CD14-positive monocyte (primary cell): ENCODE results near the gene PKHD1. TPM values are rescaled to one million over a fixed set of nuclear protein-coding genes. Genes with fewer than 3 reads are reported as not detected.

ENCODE experiments used
- DNase-seq, 3 donors: peaks; one replicate each; pipeline ENCODE4 v3.0.0-alpha.2; 2011 to 2022
- H2AFZ ChIP-seq: 2 replicates; pipeline ENCODE4 v1.6.0; 2012; ENCODE audit warnings: mild to moderate bottlenecking, low read depth, low read length, inconsistent platforms; ENCODE audit not compliant: insufficient read depth, poor library complexity, severe bottlenecking
- H3K27ac ChIP-seq, 2 donors: 1 replicate in 1 of 2; 2 replicates in 1 of 2; pipeline ENCODE4 v1.5.1; 2012 to 2013; ENCODE audit warnings: low read length in 2 of 2, control low read depth in 1 of 2, inconsistent platforms in 1 of 2, low read depth in 1 of 2, mild to moderate bottlenecking in 1 of 2
- H3K27me3 ChIP-seq, 2 donors: one replicate each; pipeline versions ENCODE4 v1.6.0 to v1.6.1; 2011 to 2013; ENCODE audit warnings: low read length in 2 of 2; ENCODE audit not compliant: control insufficient read depth in 2 of 2, insufficient read depth in 2 of 2
- H3K36me3 ChIP-seq, 2 donors: replicated peaks in 1 of 2; 1 replicate in 1 of 2; 2 replicates in 1 of 2; pipeline versions ENCODE4 v1.5.1 to v1.6.1; 2012 to 2013; ENCODE audit warnings: low read length in 2 of 2, control low read depth in 1 of 2, inconsistent platforms in 1 of 2, mild to moderate bottlenecking in 1 of 2; ENCODE audit not compliant: insufficient read depth in 2 of 2, control insufficient read depth in 1 of 2
- H3K4me1 ChIP-seq, 2 donors: 1 replicate in 1 of 2; 2 replicates in 1 of 2; pipeline versions ENCODE4 v1.5.1 to v1.6.1; 2012 to 2013; ENCODE audit warnings: low read length in 2 of 2, control low read depth in 1 of 2, inconsistent platforms in 1 of 2, mild to moderate bottlenecking in 1 of 2, moderate library complexity in 1 of 2; ENCODE audit not compliant: insufficient read depth in 2 of 2, control insufficient read depth in 1 of 2
- H3K4me2 ChIP-seq: replicated peaks from 2 replicates; pipeline ENCODE3; 2012; ENCODE audit warnings: low read length, moderate library complexity, mild to moderate bottlenecking; ENCODE audit not compliant: poor library complexity, severe bottlenecking; ENCODE audit errors: extremely low read depth
- H3K4me3 ChIP-seq, 3 experiments: fragments of 200-600 bp in 1 of 3; sonication (generic) in 1 of 3; replicated peaks in 1 of 3; 1 replicate in 2 of 3; 2 replicates in 1 of 3; pipeline ENCODE4 v1.5.1; 2011 to 2013; ENCODE audit warnings: low read length in 3 of 3, mild to moderate bottlenecking in 3 of 3, control low read depth in 2 of 3, low read depth in 2 of 3, inconsistent platforms in 1 of 3, moderate library complexity in 1 of 3
- H3K79me2 ChIP-seq: 2 replicates; pipeline ENCODE4 v1.6.0; 2012; ENCODE audit warnings: mild to moderate bottlenecking, control low read depth, inconsistent platforms, low read length, moderate library complexity; ENCODE audit not compliant: insufficient read depth
- H3K9ac ChIP-seq: 2 replicates; pipeline ENCODE4 v1.6.0; 2017; ENCODE audit warnings: low read length, mild to moderate bottlenecking; ENCODE audit not compliant: insufficient read depth, poor library complexity, severe bottlenecking
- H3K9me3 ChIP-seq, 2 donors: replicated peaks in 1 of 2; 1 replicate in 1 of 2; 2 replicates in 1 of 2; pipeline versions ENCODE4 v1.5.1 to v1.6.1; 2012 to 2013; ENCODE audit warnings: low read length in 2 of 2, control low read depth in 1 of 2; ENCODE audit not compliant: control insufficient read depth in 1 of 2, insufficient read depth in 1 of 2
- H4K20me1 ChIP-seq: 2 replicates; pipeline ENCODE4 v1.6.0; 2012; ENCODE audit warnings: mild to moderate bottlenecking, low read length, control low read depth, moderate library complexity; ENCODE audit not compliant: insufficient read depth
- H3K27ac Mint-ChIP-seq, 7 donors: one replicate each; pipeline ENCODE4 v1.8.0; 2020; ENCODE audit warnings: mild to moderate bottlenecking in 7 of 7, mixed read lengths in 7 of 7, moderate library complexity in 6 of 7, inconsistent platforms in 2 of 7
- H3K27me3 Mint-ChIP-seq, 3 donors: one replicate each; pipeline ENCODE4 v1.8.0; 2021 to 2022; ENCODE audit warnings: low read depth in 3 of 3, mild to moderate bottlenecking in 3 of 3, mixed read lengths in 3 of 3, moderate library complexity in 3 of 3, inconsistent platforms in 1 of 3
- H3K36me3 Mint-ChIP-seq, 2 donors: one replicate each; pipeline ENCODE4 v1.8.0; 2020; ENCODE audit warnings: mixed read lengths in 2 of 2, inconsistent platforms in 1 of 2, mild to moderate bottlenecking in 1 of 2
- H3K4me1 Mint-ChIP-seq: one replicate; pipeline ENCODE4 v1.8.0; 2020; ENCODE audit warnings: mild to moderate bottlenecking, mixed read lengths
- H3K4me3 Mint-ChIP-seq, 2 donors: one replicate each; pipeline ENCODE4 v1.8.0; 2020; ENCODE audit warnings: mild to moderate bottlenecking in 2 of 2, mixed read lengths in 2 of 2, moderate library complexity in 1 of 2
- H3K9me3 Mint-ChIP-seq, 7 donors: one replicate each; pipeline ENCODE4 v1.8.0; 2020 to 2022; ENCODE audit warnings: mixed read lengths in 7 of 7, mild to moderate bottlenecking in 6 of 7, moderate library complexity in 6 of 7, inconsistent platforms in 2 of 7
- WGBS: methylation state at CpG from one replicate; pipeline ENCODE4 v1.1.5; 2013; ENCODE audit warnings: missing lambda C conversion rate; ENCODE audit not compliant: insufficient coverage; 5-methylcytosine and 5-hydroxymethylcytosine counted together
- intact Hi-C, 2 donors: fragments of 100-400 bp; cut with micrococcal nuclease; formaldehyde crosslinking; loops; one replicate each; pipeline versions ENCODE4 v1.15.0 to v1.15.1; 2023
- polyA plus RNA-seq, 3 donors: library from polyadenylated mRNA; depleted of rRNA in 1 of 3; unstranded in 2 of 3; stranded (reverse) in 1 of 3; fragments of 300-500 nt in 2 of 3; fragments of >200 nt in 1 of 3; fragmentation: Illumina TruSeq in 2 of 3; gene quantifications; 1 replicate in 2 of 3; 2 replicates in 1 of 3; pipeline ENCODE4 v1.2.3, GENCODE V29; 2012 to 2021
- TF ChIP-seq, protein P1 (sequence below): fragments of 200-600 bp; IDR thresholded peaks from one replicate; pipeline ENCODE4 v1.8.0; 2022; ENCODE audit warnings: antibody characterized with exemption, mild to moderate bottlenecking

Gene PKHD1
- polyA plus RNA-seq, 3 donors: not detected

- H3K36me3 ChIP-seq: no peaks in the 10 kb centered on the region
- H3K4me3 ChIP-seq: no peak overlapping the region
- H3K36me3 Mint-ChIP-seq: no peaks in the 10 kb centered on the region
- H2AFZ ChIP-seq: no peak overlapping the region
- H3K27ac Mint-ChIP-seq: no peak overlapping the region
- H3K4me3 Mint-ChIP-seq: no peak overlapping the region
- TF ChIP-seq, protein P1, sequence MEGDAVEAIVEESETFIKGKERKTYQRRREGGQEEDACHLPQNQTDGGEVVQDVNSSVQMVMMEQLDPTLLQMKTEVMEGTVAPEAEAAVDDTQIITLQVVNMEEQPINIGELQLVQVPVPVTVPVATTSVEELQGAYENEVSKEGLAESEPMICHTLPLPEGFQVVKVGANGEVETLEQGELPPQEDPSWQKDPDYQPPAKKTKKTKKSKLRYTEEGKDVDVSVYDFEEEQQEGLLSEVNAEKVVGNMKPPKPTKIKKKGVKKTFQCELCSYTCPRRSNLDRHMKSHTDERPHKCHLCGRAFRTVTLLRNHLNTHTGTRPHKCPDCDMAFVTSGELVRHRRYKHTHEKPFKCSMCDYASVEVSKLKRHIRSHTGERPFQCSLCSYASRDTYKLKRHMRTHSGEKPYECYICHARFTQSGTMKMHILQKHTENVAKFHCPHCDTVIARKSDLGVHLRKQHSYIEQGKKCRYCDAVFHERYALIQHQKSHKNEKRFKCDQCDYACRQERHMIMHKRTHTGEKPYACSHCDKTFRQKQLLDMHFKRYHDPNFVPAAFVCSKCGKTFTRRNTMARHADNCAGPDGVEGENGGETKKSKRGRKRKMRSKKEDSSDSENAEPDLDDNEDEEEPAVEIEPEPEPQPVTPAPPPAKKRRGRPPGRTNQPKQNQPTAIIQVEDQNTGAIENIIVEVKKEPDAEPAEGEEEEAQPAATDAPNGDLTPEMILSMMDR: no peak
- intact Hi-C loops: no loop called here
- DNase-seq: no peak
- H3K27me3 ChIP-seq: no peaks in the 10 kb centered on the region
- no peaks in the 10 kb centered on the region for H3K79me2 ChIP-seq
- no peak overlapping the region for H3K4me2 ChIP-seq
- H3K27me3 Mint-ChIP-seq: peaks cover 0 to 4% (median 0%) of the 10 kb centered on the region in 3 donors
- no peaks in the 10 kb centered on the region for H3K4me1 Mint-ChIP-seq
- no peaks in the 10 kb centered on the region for H4K20me1 ChIP-seq
- peaks cover 0 to under 1% (median 0%) of the 10 kb centered on the region in 7 donors for H3K9me3 Mint-ChIP-seq
- H3K9ac ChIP-seq: no peak overlapping the region
- H3K27ac ChIP-seq: no peak overlapping the region
- H3K4me1 ChIP-seq: no peaks in the 10 kb centered on the region
- 90% methylated on average over 3 of the region's 6 CpGs for WGBS
- no peaks in the 10 kb centered on the region for H3K9me3 ChIP-seq
Measured at GRCh38 chr6:51619042-51619799, 468.2 kb downstream of the PKHD1 start.

DNA sequence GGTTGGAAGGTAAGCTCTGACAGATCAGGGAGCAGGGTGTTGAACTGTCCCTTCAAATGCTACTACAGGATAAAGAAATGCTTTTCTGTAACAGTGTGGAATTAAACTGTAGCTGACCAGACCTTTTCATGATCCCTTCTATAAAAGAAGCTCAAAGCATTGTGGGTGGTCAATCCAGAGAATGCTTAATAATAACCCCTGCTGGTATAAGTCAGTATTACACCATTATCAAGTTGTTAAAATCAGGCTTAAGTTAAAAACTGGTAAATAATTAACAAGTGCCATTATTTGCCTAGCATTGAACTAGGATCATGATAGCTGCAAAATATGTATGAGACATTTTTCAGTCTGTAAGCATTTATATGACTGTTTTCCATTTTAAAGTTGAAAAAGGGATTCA lies 468.9 kb downstream of the PKHD1 start:
- H3K27me3 Mint-ChIP-seq: peaks cover 0 to 5% (median 0%) of the 10 kb centered on the region in 3 donors
- TF ChIP-seq, protein P1: peak; percentile 52
- intact Hi-C loops: no loop called here
- Histone ChIP-seq H4K20me1 (no peaks in the 10 kb centered on the region), H3K9me3 (no peaks in the 10 kb centered on the region), H3K4me2 (no peak overlapping the region), H3K36me3 (no peaks in the 10 kb centered on the region), H3K4me1 (no peaks in the 10 kb centered on the region), H2AFZ (no peak overlapping the region), H3K27me3 (no peaks in the 10 kb centered on the region), H3K27ac (no peak overlapping the region), H3K4me3 (no peak overlapping the region), H3K79me2 (no peaks in the 10 kb centered on the region), H3K9ac (no peak overlapping the region)
- no peak overlapping the region for H3K4me3 Mint-ChIP-seq
- no peak overlapping the region for H3K27ac Mint-ChIP-seq
- no peak for DNase-seq
- H3K36me3 Mint-ChIP-seq: no peaks in the 10 kb centered on the region
- no peaks in the 10 kb centered on the region for H3K9me3 Mint-ChIP-seq
- H3K4me1 Mint-ChIP-seq: no peaks in the 10 kb centered on the region
